GM19238 (cell line): ENCODE results near the gene CELSR2.
"Not testable (repeated sequence)": the region's sequence is repeated elsewhere in the genome, so short reads cannot be mapped to it uniquely, and the experiment has no call there.

Experiments used
- DNase-seq: peaks from one replicate; pipeline ENCODE4 v3.0.0; 2011; ENCODE audit warnings: low spot score; ENCODE audit not compliant: insufficient read length

The CELSR2 gene

GRCh38 chr1:109301874-109302273 is 52.5 kb downstream of the CELSR2 start:
- DNase-seq: no peak

- no peak for DNase-seq
These were observed 55.0 kb downstream of the CELSR2 start for GRCh38 chr1:109304226-109304920.

DNA sequence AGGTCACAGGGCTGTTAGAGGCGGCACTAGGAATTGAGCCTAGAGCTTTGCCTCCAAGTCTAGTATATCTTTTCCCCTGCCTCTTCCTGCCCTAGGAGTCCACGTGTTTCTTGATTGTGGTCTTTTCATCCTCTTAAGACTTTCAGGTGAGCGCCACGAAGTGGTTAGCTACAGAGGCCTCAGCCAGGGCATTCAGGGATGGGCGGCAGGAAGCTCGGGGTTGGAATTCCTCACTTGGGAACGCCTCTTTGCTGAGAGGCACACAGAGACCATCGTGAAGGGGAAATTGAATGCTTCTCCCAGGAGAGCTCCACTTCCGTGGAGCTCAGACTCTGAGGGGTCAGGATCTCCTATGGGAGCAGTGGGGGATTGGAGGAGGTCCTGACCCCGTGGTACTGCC is 56.7 kb downstream of the CELSR2 start:
- not testable (repeated sequence) for DNase-seq

GRCh38 chr1:109306832-109307273 is 57.5 kb downstream of the CELSR2 start, which contains the start of gene MYBPHL:
Gene MYBPHL (minus strand): TSS chr1:109307011. CDS start chr1:109306991, 20 bp downstream.
- DNase-seq: no peak

GRCh38 chr1:109307274-109308021 is 58.1 kb downstream of the CELSR2 start:
- no peak for DNase-seq

GRCh38 chr1:109309347-109309746 is 60.0 kb downstream of the CELSR2 start:
- no peak for DNase-seq

- no peak for DNase-seq
These were observed 62.9 kb downstream of the CELSR2 start for GRCh38 chr1:109312246-109312645.

- DNase-seq: no peak
These were observed 63.8 kb downstream of the CELSR2 start for GRCh38 chr1:109312978-109313775.

- DNase-seq: no peak
These were observed 65.5 kb downstream of the CELSR2 start for GRCh38 chr1:109314795-109315194.

- no peak for DNase-seq
These were observed 65.9 kb downstream of the CELSR2 start for GRCh38 chr1:109315288-109315687.

DNA sequence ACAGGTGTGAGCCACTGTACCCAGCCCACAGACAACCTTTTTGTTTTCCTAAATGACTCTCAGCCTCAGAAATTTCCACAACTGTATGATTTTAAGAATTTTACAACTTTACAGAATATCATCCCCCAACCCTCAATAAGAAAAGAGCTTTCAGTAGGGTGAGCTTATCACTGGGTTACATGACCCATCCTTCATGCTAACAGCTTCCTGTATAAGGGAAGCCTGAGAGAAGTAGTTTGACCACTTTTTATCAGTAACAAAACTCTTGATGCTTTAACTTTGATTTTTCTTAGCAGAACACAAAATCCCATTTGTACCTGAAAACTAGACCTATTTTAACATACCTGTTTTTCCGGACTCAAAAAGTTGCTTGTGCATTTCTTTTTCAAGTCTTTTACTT is 67.2 kb downstream of the CELSR2 start:
- DNase-seq: no peak

DNA sequence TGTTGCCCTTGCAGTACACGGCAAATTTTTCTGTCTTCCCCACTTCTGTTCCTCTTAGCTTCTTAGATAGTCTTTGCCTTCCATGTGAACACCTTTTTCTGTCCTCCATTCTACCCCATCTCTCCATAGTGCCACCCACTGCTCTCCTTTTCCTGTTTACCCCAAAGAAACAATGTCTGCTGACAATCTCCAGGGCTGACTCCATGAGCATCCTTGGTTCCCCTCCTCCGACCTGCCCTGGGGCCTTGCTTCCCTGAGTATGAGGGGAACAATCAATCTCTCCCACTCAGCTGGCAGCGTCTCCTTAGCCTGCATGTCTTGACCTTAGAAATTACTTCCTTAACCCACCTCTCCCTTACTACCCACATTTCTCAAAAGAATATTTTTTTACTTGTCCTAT is 69.8 kb downstream of the CELSR2 start:
- no peak for DNase-seq

- DNase-seq: no peak
These were observed 73.6 kb downstream of the CELSR2 start for GRCh38 chr1:109322974-109323373.
